ENCODE data around the gene NPAS2. TPM values are rescaled to one million over a fixed set of nuclear protein-coding genes. Genes with fewer than 3 reads are reported as not detected.

NPAS2 gene
- total RNA-seq, 1 donor from 2014 or later, result 39.4 TPM

DNA sequence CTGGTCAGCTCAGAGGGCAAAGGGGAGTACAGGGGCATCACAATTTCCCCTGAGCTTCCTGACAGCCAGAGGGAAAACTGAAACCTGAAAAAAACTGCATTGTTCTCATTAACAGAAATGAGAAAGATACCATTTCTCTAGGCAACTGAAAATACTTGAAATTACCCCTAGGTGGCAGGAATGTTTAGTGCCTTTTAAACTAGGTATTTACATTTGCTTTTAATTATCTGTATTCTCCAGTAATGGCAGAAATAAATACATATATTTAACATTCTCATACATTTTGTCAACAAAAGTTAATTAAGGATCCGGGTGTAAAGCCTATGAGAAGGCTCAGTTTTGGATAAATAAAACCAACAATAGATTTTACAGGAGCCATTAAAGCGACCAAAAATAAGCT is 216.6 kb downstream of the NPAS2 start:
- TF ChIP-seq, protein P1, sequence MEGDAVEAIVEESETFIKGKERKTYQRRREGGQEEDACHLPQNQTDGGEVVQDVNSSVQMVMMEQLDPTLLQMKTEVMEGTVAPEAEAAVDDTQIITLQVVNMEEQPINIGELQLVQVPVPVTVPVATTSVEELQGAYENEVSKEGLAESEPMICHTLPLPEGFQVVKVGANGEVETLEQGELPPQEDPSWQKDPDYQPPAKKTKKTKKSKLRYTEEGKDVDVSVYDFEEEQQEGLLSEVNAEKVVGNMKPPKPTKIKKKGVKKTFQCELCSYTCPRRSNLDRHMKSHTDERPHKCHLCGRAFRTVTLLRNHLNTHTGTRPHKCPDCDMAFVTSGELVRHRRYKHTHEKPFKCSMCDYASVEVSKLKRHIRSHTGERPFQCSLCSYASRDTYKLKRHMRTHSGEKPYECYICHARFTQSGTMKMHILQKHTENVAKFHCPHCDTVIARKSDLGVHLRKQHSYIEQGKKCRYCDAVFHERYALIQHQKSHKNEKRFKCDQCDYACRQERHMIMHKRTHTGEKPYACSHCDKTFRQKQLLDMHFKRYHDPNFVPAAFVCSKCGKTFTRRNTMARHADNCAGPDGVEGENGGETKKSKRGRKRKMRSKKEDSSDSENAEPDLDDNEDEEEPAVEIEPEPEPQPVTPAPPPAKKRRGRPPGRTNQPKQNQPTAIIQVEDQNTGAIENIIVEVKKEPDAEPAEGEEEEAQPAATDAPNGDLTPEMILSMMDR (IDR thresholded peaks at IDR 0.05), result peak; percentile 55
- no peak for TF ChIP-seq EZH2phosphoT487 (IDR thresholded peaks at IDR 0.05)
- H3K36me3 ChIP-seq, result no peaks in the 10 kb centered on the region

DNA sequence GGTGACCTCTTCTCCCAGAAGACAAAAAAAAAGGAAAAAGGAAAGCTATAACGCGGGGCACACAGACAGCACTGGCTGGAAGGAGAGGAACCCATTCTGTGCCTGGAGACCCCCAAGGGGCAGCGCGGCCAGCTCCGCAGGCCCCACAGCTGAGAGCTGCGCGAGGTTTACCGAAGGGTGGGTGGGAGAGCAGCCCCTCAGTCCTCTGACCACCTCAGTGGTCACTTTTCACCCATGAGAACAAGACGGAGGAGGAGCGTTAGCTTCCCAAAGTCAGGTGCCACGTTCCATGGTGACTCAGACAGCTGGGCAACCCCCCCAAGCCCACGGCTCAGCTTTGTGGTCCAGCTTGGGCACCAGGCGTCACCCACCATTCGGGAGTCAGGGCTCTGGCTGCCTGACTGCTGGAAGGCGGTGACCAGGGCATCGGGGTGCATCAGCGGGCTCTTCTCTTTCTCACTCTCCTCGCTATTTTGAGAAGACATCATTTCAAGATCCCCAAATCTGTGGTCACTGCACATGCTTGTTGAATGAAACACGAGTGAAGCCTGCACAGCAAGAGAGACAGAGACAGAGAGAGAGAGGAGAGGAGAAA is 217.3 kb downstream of the NPAS2 start:
- H3K27me3 Mint-ChIP-seq (ENCODE audit: insufficient read depth, low read depth), result peaks cover 6% of the 10 kb centered on the region
- H3K4me3 ChIP-seq, result no peak overlapping the region
- no peak overlapping the region for H2AFZ ChIP-seq (replicated peaks)
- H3K27ac Mint-ChIP-seq, result peak overlapping the region; percentile 54
- no peaks in the 10 kb centered on the region for H3K4me1 ChIP-seq
- H3K4me3 Mint-ChIP-seq, result no peak overlapping the region
- H3K9me3 ChIP-seq (ENCODE audit: low read depth), result no peaks in the 10 kb centered on the region
- H3K27ac ChIP-seq, result no peak overlapping the region
- no peaks in the 10 kb centered on the region for H3K9me3 Mint-ChIP-seq
- TF ChIP-seq EZH2 (IDR thresholded peaks at IDR 0.05) (no peak), EZH2phosphoT487 (IDR thresholded peaks at IDR 0.05) (no peak)
- TF ChIP-seq, protein P1 (IDR thresholded peaks at IDR 0.05), result no peak
- H3K27me3 ChIP-seq, result no peaks in the 10 kb centered on the region
- H3K4me2 ChIP-seq, result no peak overlapping the region
- H3F3A ChIP-seq (ENCODE audit: low read depth), result no peaks in the 10 kb centered on the region
- H3K36me3 Mint-ChIP-seq, result peaks cover 2% of the 10 kb centered on the region
- H4K20me1 ChIP-seq (ENCODE audit: low read depth), result no peaks in the 10 kb centered on the region
- no peaks in the 10 kb centered on the region for H3K79me2 ChIP-seq (ENCODE audit: low read depth)
- DNase-seq (ENCODE audit: low spot score), result no peak
- no peaks in the 10 kb centered on the region for H3K36me3 ChIP-seq
- no peak overlapping the region for H3K9ac ChIP-seq
- peaks cover 2% of the 10 kb centered on the region for H3K4me1 Mint-ChIP-seq

More for the DNA sequence above, 216.6 kb downstream of the NPAS2 start:
- no peak overlapping the region for H3K4me2 ChIP-seq
- no peaks in the 10 kb centered on the region for H3K4me1 ChIP-seq
- no peak for DNase-seq (ENCODE audit: low spot score)
- no peak overlapping the region for H3K4me3 Mint-ChIP-seq
- H3K79me2 ChIP-seq (ENCODE audit: low read depth), result no peaks in the 10 kb centered on the region
- H3K27me3 ChIP-seq, result no peaks in the 10 kb centered on the region
- H4K20me1 ChIP-seq (ENCODE audit: low read depth), result no peaks in the 10 kb centered on the region
- no peak overlapping the region for H3K4me3 ChIP-seq
- no peaks in the 10 kb centered on the region for H3K9me3 Mint-ChIP-seq
- peaks cover 6% of the 10 kb centered on the region for H3K27me3 Mint-ChIP-seq (ENCODE audit: insufficient read depth, low read depth)
- H3K9ac ChIP-seq, result no peak overlapping the region
- no peak overlapping the region for H2AFZ ChIP-seq (replicated peaks)
- H3K4me1 Mint-ChIP-seq, result peaks cover 2% of the 10 kb centered on the region
- H3K9me3 ChIP-seq (ENCODE audit: low read depth), result no peaks in the 10 kb centered on the region
- no peak overlapping the region for H3K27ac Mint-ChIP-seq
- peaks cover 2% of the 10 kb centered on the region for H3K36me3 Mint-ChIP-seq
- no peak overlapping the region for H3K27ac ChIP-seq
- no peaks in the 10 kb centered on the region for H3F3A ChIP-seq (ENCODE audit: low read depth)

- no peak overlapping the region for H3K27ac ChIP-seq
- H4K20me1 ChIP-seq (ENCODE audit: low read depth), result no peaks in the 10 kb centered on the region
- no peaks in the 10 kb centered on the region for H3K9me3 ChIP-seq (ENCODE audit: low read depth)
- H3K36me3 ChIP-seq, result no peaks in the 10 kb centered on the region
- H3K79me2 ChIP-seq (ENCODE audit: low read depth), result no peaks in the 10 kb centered on the region
- TF ChIP-seq EZH2phosphoT487 (IDR thresholded peaks at IDR 0.05) (no peak), EZH2 (IDR thresholded peaks at IDR 0.05) (no peak)
- TF ChIP-seq, protein P1 (IDR thresholded peaks at IDR 0.05), result peak; percentile 34
- no peak overlapping the region for H3K4me2 ChIP-seq
- no peak overlapping the region for H2AFZ ChIP-seq (replicated peaks)
- Mint-ChIP-seq H3K4me3 (no peak overlapping the region), H3K4me1 (no peaks in the 10 kb centered on the region), H3K27ac (no peak overlapping the region), H3K9me3 (no peaks in the 10 kb centered on the region), H3K27me3 (ENCODE audit: insufficient read depth, low read depth) (peaks cover 6% of the 10 kb centered on the region), H3K36me3 (peaks cover 2% of the 10 kb centered on the region)
- H3K9ac ChIP-seq, result no peak overlapping the region
- H3F3A ChIP-seq (ENCODE audit: low read depth), result no peaks in the 10 kb centered on the region
- H3K4me3 ChIP-seq, result no peak overlapping the region
- H3K4me1 ChIP-seq, result no peaks in the 10 kb centered on the region
- H3K27me3 ChIP-seq, result no peaks in the 10 kb centered on the region
- DNase-seq (ENCODE audit: low spot score), result no peak
Observed at GRCh38 chr2:101038455-101039255, 218.7 kb downstream of the NPAS2 start.
